Stimulated activated naive CD8-positive, alpha-beta T cell treated with anti-CD3 and anti-CD28 coated beads, Interleukin-15, Interleukin-2, amounts not matched to agents 100 U/mL and 50 U/mL, for 24 hours (primary cell): ENCODE measurements around the gene SLC2A4RG.
"Not testable (repeated sequence)": the region's sequence is repeated elsewhere in the genome, so short reads cannot be mapped to it uniquely, and the experiment has no call there.

Experiments used
- ATAC-seq: fragments of 150-1000 bp; cut with Tn5 transposase; one replicate; pipeline ENCODE4 v1.10.0; 2021
- DNase-seq: peaks from one replicate; pipeline ENCODE4 v3.0.0; 2021

The SLC2A4RG gene

GRCh38 chr20:63775096-63775978 lies 35.8 kb downstream of the SLC2A4RG start:
- ATAC-seq (no peak), DNase-seq (peak; percentile 58)

DNA sequence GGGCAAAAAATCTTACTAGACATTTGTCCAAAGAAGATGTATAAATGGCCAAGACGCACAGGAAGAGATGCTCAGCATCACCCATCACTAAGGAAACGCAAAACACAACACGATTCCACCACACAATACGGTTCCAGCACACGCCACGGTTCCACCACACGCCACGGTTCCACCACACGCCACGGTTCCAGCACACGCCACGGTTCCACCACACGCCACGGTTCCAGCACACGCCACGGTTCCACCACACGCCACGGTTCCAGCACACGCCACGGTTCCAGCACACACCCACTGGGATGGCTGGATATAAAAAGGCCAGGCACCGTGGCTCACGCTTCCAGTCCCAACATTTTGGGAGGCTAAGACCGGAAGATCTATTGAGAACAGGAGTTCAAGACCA lies 37.3 kb downstream of the SLC2A4RG start:
- not testable (repeated sequence) for ATAC-seq, DNase-seq

- DNase-seq (no peak), ATAC-seq (no peak)
Observed at GRCh38 chr20:63777614-63778013, 38.0 kb downstream of the SLC2A4RG start.

DNA sequence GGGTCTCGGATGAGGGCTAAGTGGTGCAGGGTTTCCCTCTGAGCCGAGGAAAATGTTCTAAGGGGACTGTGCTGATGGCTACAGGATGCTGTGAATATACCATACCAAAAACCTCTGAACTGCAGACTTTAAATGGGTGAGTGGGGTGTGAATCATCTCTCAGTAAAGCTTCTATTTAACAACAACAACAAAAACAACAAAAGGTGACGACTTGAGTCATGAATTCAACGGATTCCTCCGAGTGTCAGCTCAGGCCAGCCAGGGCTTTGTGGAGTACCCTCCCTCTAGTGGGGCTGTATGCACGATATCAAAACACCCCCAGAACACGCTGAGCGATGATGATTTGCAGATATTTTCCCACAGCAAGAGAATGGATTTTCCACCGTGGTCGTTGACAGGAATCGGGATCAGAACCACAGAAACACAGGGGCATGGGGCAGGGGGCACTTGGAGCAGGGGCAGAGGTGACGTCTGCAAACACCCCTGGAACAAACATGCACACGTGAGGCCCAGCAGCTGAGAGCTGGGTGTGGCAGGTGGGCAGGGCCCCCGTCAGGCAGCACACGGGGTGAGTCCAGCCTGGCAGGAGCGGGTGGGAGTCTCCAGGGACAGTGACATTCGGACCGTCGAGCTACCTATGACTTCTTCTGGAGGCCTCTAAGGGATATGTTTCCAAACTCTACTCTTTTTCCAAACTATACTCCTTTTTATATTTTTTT lies 38.6 kb downstream of the SLC2A4RG start:
- DNase-seq = no peak

DNA sequence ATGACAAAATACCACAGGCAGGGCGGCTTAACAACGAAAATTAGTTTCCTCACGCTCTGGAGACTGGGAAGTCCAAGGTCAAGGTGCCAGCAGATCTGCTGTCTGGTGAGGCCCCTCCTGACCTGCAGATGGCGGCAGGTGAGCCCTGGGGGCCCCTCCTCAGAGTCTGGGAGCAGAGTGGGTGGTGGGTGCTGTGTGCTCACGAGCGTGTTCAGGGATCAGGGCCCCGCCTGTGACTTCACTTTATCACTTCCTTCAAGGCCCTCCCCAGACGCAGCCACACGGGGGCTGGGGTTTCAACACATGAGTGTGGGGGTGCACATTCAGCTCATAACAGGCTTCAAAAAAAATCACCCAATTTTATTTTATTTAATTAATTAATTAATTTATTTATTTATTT lies 39.3 kb downstream of the SLC2A4RG start:
- ATAC-seq = no peak
- DNase-seq = no peak

More for the DNA sequence above, 38.6 kb downstream of the SLC2A4RG start:
- no peak for ATAC-seq

DNA sequence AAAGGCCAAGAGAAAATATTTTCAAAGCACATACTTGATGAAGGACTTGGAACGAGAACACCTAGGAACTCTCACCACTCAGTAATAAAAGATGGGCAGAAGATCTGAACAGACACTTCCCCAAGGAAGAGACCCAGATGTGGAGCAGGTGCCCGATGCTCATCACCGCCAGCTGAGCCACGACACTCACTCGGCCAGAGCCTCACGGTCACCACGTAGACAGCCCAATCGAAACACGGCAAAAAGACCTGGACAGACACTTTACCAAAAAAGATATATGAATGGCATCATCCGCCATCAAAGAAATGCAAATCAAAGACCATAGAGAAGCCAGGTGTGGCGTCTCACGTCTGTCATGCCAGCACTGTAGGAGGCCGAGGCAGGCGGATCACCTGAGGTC lies 41.6 kb downstream of the SLC2A4RG start:
- DNase-seq (no peak), ATAC-seq (no peak)

GRCh38 chr20:63782051-63782471 lies 42.5 kb downstream of the SLC2A4RG start:
- DNase-seq (peak; percentile 37), ATAC-seq (peak; percentile 90)

DNA sequence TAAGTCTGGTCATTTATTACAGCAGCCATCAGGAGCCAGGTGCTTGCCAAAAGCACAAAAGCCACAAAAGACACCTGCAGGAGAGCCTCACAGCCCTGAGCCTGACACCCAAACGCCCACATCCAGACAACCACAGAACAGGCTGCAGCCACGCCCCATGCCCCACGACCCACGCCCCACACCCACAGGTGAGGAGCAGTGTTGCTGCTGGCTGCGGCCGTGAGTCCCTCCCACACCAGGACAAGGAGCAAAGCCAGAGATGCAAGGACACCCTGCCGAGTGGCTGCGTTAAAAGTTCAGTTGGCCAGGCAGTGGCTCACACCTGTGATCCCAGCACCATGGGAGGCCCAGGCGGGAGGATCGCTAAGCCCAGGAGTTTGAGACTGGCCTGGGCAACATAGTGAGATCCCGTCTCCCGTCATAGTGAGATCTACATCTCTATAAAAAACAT lies 43.0 kb downstream of the SLC2A4RG start:
- ATAC-seq (no peak), DNase-seq (no peak)

DNA sequence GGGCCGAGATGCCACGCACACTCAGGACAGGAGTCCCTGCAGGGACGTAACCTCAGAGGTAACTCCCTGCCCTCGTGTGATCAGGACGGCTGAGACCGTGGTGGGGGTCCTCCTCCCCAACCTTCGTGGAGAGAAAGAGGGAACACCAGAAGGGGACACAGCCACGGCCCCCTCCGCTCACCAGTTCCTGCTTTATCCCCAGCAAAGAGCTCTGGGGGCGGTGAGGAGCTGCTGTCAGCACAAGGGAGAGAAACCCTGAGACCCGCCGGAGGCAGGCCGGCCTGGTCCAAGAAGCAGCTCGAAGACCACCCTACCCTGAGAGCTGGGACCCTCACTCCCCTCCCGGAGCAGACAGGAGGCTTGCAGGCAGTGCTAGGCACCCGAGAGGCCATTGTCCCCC lies 44.4 kb downstream of the SLC2A4RG start:
- ATAC-seq (no peak), DNase-seq (no peak)

DNA sequence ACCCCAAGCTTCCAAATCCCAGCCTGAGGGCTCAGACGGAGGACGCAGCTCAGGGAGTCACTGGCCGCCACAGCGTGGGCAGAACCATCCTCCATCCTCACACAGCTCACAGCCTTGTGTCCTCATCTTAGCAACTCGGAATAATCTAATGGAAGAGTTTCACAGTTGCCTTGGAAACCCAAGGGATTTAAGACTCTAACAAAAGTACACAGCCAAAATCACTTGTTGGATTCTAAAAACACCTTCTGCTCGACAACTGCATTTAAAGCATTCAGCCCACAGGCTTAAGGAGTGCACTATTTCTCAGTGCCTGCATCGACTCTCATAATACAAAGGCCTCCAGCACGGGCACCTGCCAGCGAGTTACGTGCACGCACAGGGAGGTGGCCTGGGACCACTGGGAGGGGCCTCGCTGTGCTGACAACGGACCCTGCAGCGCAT lies 46.1 kb downstream of the SLC2A4RG start:
- DNase-seq (no peak), ATAC-seq (no peak)

DNA sequence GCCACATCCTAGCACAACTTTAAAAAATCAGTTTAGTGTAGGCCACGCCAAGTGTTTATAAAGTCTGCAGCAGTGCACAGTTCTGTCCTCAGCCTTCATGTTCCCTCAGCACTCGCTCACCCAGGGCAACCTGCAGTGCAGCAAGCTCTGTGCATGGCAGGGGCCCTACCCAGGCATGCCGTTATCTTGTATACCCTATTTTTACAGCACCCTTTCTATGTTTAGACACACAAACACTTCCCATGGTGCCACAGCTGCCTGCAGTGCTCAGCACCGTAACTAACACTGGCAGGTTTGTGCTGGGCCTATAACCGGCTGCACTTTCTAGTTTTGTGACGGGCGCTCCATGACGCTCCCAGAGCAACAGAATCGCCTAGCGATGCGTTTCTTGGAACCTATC lies 47.7 kb downstream of the SLC2A4RG start:
- no peak for ATAC-seq
- no peak for DNase-seq

DNA sequence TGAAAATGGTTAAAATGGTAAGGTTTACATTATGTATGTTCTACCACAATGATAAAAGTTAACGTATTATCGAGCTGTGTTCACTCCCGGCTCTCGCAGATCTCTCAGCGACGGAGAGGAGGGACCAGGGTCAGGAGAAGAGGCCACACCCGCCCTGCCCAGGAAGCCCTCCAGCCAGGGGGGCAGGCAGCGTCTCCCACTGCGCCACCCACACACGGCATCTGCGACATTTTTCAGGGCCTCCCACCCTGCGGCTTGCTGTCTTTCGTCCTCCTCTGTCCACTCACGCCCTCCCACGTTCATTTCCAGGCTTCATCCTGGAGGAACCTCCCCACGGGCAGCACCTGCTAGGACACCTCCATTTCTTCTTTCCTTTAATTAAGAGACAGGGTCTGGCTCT lies 48.2 kb downstream of the SLC2A4RG start:
- DNase-seq = no peak
- no peak for ATAC-seq

- DNase-seq (no peak), ATAC-seq (no peak)
Observed at GRCh38 chr20:63789836-63790571, 50.4 kb downstream of the SLC2A4RG start.

- DNase-seq (no peak), ATAC-seq (no peak)
Observed at GRCh38 chr20:63790572-63791168, 51.1 kb downstream of the SLC2A4RG start.

GRCh38 chr20:63791497-63792156 lies 52.1 kb downstream of the SLC2A4RG start:
- DNase-seq (no peak), ATAC-seq (no peak)

- ATAC-seq (no peak), DNase-seq (no peak)
Observed at GRCh38 chr20:63792866-63793265, 53.3 kb downstream of the SLC2A4RG start.
